ENCODE data around the gene ETV3L.

- no peak for TF ChIP-seq CTCF (IDR thresholded peaks at IDR 0.05 in 8 of 11, conservative IDR thresholded peaks at IDR 0.05 in 3 of 11)
- TF ChIP-seq POLR2AphosphoS5 (IDR thresholded peaks at IDR 0.05): no peak
Measured at GRCh38 chr1:157116737-157117103, 17.1 kb upstream of the ETV3L start.

All from spleen (tissue), 7 donors.